GM19372 (cell line): ENCODE results near the gene ZNF597.

ENCODE experiments used
- ATAC-seq: cut with Tn5 transposase; IDR thresholded peaks from one replicate; pipeline ENCODE4 v1.9.1; 2021; ENCODE audit warnings: mild to moderate bottlenecking, low read depth, moderate library complexity; ENCODE audit not compliant: unreplicated experiment

The ZNF597 gene

DNA sequence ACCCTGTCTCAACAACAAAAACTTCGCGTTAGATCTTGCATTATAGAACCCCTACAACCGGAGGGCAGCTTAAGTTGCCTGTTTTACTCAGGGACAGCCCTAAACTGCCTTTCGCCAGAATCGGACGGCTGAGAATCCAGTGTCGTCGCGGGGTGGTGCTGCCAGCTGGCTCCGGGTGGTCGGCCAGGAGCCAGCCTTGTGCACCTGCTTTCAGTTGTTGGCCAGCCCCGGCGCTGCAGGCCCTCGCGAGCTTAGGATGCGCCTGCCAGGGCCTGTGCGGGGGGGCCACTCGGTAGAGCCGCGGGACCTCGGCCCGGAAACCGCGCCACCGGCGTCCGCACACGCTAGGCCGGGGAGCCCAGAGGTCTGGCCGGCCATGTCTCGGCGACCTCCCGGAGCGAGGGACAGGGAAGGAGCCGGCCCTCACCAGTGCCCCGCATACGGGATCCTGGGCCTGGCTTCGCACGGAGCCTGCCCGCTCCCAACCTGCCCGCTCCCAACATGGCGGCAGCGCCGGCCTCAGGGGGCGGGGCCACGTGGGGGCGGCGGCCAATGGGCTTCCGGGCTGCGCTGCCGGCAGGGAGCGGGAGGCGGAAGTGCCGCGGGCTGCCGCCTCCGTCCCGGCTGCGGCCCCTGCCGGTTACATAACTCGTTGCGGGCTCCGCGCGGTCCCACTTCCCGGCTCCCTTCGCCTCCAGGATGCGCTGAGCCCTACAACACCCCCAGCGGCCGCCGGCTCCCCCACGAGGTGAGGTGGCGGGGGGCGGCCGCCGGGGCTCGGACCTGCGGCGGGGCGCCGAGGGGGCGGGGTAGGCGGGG is 14.3 kb upstream of the ZNF597 start:
- ATAC-seq, result peak; percentile 80

DNA sequence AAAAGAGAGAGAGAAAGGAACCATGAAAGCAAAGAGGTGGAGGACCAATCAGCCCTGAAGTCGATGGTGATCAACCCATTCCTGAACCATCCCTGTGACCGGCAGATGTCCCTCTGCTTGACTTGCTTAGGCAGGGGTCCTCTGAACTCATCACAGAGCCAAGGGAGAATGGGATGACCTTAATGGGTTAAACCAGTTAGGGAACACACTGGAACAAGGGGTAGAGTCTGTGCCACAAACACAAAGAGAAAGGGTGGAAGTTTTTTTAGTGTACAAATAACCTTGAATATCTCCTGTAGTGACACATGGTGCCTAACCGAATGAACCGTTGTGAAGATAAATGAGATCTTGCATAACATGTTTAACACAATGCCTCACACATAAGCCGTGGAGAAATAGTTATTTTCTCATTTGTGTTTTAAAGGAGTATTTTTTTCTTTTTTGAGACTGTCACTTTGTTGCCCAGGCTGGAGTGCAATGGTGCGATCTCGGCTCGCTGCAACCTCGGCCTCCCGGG is 11.4 kb upstream of the ZNF597 start:
- ATAC-seq, result no peak

DNA sequence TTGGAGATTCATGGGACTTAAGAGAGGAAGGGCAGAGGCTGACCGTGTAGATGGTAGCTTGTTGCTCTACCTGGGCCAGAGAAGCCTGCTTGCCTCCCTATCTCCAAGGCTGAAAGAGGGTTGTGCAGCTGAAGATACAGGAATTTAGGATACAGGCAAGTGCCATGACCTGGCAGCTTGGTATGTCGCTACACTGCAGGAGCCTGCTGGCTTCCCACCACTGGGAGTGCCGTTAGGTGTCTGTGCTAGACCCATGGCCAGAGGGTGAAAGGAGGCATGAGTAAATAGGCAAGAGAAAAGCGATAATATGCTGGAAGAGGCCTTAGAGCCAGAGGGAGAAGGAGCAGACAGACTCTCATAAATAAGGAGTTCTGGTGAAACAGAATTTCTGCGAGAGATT is 10.8 kb upstream of the ZNF597 start:
- ATAC-seq, result no peak

GRCh38 chr16:3444032-3444388 is 706 bp upstream of the ZNF597 start:
- no peak for ATAC-seq

DNA sequence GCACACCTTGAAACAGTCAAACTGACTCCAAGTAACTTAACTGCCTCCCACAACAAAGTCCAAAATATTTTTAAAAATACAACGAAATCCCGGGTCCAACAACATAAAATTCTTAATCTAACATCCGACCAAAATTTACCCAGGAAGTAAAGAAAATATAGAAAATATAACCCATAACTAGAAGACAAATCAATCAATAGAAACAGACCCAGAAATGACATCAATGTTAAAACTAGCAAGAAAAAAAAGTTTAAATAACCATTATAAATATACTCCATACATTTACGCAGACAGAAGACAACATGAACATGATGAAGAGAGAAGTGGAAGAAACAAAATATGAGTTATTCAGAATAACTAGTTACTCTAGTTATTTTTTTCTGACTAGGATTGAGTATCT is 3.7 kb downstream of the ZNF597 start:
- no peak for ATAC-seq

DNA sequence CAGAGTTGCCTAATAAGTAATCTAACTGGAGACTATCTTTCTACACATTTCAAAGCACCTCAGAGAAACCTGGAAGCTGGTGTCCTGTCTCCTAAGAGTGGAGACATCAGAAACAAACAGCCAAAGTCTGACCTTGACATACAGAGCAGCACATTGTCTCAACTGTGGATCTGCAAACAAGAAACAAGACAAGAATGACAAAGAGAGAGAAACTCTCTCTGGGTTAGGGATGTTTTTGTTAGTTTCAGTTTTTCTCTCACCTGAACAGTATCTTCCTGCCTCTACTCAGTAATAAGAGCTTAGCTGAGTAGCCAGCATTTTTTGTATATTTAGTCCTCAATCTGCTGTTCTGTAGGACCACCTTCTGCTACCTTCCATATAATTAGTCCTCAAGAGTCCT is 8.9 kb downstream of the ZNF597 start:
- no peak for ATAC-seq

DNA sequence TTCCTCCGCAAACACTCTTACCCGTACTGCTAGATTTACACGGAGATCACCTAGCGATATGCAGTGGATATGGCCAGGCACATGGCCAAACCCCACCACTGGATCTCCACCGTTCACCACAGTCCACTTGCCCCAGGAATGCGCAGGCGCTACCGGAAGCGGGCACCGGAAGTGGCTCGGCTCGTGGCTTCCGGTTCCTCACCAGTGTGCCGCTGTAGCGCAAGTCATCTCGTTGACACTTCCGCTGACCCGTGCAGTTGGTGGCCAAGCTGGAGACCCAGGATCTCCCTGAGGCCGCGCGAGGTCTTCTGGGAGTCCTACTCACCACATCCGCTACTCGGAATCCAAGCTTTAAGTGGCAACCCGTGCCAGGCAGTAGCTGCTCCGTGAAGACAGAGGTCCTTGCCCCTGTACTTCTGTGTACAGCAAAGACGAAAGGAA is 11.5 kb downstream of the ZNF597 start:
- ATAC-seq, result no peak

DNA sequence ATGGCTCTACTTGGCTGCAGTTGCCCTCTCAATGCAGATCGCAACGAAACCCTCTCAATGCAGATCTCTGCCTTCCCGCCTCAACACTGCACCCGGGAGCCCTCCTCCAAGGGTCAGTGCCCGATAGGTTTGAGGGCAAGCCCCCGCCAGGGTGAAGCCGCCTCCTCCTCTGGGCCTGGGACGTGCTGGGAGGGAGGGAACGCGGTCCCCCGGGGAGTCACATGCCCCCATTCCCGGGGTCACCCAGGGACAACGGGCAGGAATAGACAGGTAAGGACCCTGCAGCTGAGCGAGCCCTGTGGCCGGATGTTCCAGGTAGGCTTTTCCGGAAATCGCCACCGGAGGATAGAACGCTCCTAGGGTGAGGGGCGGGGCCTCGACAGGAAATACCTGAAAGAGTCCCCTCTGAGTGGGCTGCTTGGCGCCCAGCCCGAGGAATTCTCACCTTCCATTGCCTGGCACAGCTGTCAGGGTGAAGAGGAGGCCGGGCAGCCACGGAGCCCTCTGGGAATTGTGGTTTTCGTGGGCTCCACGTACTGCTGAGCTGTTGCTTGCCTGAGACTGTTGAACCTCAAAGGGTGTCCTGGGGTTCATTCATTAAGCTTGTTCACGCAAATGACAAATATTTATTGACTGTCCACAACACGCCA is 29.4 kb downstream of the ZNF597 start:
- no peak for ATAC-seq

DNA sequence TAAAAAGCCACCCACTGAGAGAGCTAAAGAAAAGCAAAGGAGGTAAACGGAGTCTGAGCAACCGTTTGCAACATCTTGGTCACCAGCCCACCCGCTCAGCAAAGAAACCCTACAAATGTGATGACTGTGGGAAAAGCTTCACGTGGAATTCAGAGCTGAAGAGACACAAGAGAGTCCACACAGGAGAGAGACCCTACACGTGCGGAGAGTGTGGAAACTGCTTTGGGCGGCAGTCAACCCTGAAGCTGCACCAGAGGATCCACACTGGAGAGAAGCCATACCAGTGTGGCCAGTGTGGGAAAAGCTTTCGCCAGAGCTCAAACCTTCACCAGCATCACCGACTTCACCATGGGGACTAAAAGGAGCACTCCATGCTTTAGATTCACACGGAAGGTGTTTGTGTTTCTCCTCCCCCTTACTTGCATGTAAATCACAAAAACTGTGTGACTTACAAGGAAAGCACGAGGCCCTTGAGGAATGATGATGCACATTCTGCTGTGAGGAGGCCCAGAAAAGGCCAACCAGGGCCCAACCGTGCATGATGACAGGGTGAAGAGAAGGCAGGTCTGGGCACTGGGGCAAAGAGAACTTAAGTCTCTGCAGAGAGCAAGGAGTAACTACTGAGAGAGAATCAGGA is 34.6 kb downstream of the ZNF597 start:
- ATAC-seq, result no peak

DNA sequence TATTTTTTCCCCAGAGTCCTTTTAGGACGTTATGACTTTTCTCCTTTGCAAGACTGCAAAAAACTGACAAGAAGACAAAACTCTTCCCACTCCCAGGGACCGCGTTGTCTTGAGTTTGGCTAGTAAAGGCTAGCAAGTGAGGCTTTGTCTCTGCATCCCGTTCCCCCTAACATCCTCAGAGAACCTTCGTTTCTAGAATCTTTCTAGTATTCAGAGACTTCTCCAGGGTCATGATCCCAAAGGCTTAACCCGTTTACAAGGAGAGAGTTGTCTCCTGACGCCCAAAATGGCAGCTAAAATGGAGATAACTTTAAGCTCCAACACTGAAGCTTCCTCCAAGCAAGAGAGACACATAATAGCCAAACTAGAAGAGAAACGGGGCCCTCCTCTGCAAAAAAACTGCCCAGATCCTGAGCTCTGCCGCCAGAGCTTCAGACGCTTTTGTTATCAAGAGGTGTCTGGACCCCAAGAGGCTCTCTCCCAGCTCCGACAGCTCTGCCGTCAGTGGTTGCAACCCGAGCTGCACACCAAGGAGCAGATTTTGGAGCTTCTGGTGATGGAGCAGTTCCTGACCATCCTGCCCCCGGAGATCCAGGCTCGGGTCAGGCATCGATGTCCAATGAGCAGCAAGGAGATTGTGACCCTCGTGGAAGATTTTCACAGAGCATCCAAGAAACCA is 41.4 kb downstream of the ZNF597 start:
- ATAC-seq, result no peak

GRCh38 chr16:3400779-3401688 is 42.3 kb downstream of the ZNF597 start, which contains the start of the genes ZNF174 and ZSCAN32:
Gene ZNF174, plus strand, starts transcription at chr16:3401215. Its CDS starts 790 bp downstream, at chr16:3402005.
Gene ZSCAN32, minus strand, starts transcription at chr16:3401004. Its CDS starts 3,447 bp downstream, at chr16:3397557.
- peak; percentile 98 for ATAC-seq

GRCh38 chr16:3400446-3400778 is 42.9 kb downstream of the ZNF597 start:
- no peak for ATAC-seq

DNA sequence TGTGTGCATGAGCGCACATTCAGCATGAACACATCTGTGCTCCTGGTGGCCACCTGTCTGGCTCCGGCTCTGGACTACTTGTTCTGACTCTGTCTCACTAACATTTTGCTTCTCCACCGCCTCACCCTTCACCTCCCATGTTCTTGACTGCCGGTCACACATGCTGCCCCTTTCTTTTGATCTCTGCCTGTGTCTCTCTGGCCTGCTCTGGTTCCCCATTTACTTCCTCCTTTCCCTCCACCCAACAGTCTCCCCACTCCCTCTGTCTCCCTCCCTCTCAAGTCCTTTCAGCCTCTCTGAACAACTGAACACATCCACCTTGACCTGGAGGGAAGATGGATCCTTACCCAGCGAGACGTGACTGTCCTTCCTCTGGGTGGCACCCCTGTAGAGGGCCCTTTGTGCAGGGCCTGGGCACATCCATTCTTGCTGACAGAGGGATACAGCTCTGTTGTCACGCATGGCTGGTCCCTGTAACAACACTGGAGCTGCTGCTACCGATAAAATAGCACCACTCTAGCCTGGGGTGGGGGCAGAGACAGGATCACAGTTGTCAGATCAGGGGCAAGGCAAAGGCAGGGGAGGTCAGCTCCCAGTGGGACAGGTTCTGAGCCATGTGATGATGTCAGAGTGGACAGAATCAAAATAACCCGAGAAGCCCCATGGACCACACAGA is 53.5 kb downstream of the ZNF597 start:
- no peak for ATAC-seq

DNA sequence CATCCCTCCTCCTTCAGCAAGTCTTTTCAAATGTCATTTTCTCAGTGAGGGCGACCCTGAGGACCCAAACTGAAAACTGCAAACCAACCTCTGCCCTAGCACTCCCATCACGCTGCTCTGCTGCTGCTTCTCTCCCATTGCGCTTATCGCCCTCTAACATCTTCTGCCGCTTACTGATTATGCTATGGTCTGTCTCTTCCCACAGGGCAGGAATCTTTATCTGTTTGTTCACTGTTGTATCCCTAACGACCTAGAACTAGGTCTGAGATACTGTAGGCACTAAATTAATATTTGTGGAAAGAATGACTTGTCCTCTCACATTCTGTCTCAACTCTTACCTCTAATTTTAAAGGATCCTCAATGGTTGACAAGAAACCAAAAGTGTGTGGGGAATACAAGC is 55.0 kb downstream of the ZNF597 start:
- ATAC-seq, result no peak

DNA sequence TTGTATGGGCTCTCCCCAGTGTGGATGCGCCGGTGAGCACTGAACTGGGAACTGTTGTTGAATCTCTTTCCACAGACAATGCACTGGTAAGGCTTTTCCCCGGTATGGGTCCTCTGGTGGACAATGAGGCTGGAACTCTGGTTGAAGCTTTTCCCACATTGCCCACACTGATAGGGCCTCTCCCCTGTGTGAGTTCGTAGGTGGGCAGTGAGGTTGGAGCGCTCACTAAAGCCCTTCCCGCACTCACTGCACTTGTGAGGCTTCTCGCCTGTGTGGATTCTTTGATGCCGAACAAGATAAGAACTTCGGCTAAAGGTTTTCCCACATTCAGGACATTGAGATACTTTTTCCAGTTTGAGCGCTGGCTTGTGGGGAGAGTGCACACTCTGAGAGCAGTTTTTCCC is 60.3 kb downstream of the ZNF597 start:
- ATAC-seq, result no peak
